Measurements from ENCODE around the gene TSPAN18. TPM values are rescaled to one million over a fixed set of nuclear protein-coding genes. Genes with fewer than 3 reads are reported as not detected.

TSPAN18 gene
- total RNA-seq, 1 experiment from 2014 or later, result 2.8 TPM

GRCh38 chr11:44771252-44771734 is 44.5 kb downstream of the TSPAN18 start:
- no peak for DNase-seq (ENCODE audit: low spot score)
- H3K27me3 ChIP-seq (replicated peaks; ENCODE audit: insufficient read depth, low read depth, low read length, poor library complexity), result no peaks in the 10 kb centered on the region
- intact Hi-C loops (cut with micrococcal nuclease; ENCODE audit: unreplicated experiment), result no loop called here
- no TSS peak for BruUV-seq (replicated peaks)
- no peak overlapping the region for H3K27ac ChIP-seq (ENCODE audit: low read depth, low read length, poor library complexity, severe bottlenecking)
- CTCF ChIA-PET, result no interaction called here
- H3K4me1 ChIP-seq (ENCODE audit: insufficient read depth, low read length, poor library complexity, severe bottlenecking), result peaks cover 49% of the 10 kb centered on the region
- no peak overlapping the region for H3K4me3 ChIP-seq (ENCODE audit: low read depth, low read length, poor library complexity, severe bottlenecking)
- POLR2A ChIA-PET (ENCODE audit: low non-redundant PET), result no interaction called here
- H3K36me3 ChIP-seq (ENCODE audit: insufficient read depth, low read length, poor library complexity, severe bottlenecking), result no peaks in the 10 kb centered on the region
- TF ChIP-seq, protein P1, sequence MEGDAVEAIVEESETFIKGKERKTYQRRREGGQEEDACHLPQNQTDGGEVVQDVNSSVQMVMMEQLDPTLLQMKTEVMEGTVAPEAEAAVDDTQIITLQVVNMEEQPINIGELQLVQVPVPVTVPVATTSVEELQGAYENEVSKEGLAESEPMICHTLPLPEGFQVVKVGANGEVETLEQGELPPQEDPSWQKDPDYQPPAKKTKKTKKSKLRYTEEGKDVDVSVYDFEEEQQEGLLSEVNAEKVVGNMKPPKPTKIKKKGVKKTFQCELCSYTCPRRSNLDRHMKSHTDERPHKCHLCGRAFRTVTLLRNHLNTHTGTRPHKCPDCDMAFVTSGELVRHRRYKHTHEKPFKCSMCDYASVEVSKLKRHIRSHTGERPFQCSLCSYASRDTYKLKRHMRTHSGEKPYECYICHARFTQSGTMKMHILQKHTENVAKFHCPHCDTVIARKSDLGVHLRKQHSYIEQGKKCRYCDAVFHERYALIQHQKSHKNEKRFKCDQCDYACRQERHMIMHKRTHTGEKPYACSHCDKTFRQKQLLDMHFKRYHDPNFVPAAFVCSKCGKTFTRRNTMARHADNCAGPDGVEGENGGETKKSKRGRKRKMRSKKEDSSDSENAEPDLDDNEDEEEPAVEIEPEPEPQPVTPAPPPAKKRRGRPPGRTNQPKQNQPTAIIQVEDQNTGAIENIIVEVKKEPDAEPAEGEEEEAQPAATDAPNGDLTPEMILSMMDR (conservative IDR thresholded peaks at IDR 0.05; ENCODE audit: low read depth, low read length), result no peak
- no peak for TF ChIP-seq EZH2 (IDR thresholded peaks at IDR 0.05; ENCODE audit: borderline replicate concordance, low read depth, low read length, poor library complexity, severe bottlenecking)
- peaks cover 12% of the 10 kb centered on the region for H3K9me3 ChIP-seq (ENCODE audit: low read depth, low read length, poor library complexity, severe bottlenecking)

DNA sequence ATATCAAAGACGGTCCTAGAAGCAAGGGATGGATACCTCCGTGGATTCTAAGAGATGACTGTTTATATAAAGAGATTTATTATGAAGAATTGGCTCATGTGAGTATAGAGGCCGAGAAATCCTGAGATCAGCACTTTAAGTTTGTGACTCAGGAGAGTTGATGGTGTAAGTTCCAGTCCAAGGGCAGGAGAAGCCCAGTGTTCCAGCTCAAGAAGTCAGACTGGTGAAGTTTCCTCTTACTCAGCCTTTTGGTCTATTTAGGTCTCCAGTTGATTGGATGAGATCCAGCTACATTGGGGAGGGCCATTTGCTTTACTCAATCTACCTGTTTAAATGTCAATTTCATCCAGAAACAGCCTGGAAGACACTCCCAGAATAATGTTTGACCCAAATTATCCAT is 45.1 kb downstream of the TSPAN18 start:
- no peak for TF ChIP-seq EZH2 (IDR thresholded peaks at IDR 0.05; ENCODE audit: borderline replicate concordance, low read depth, low read length, poor library complexity, severe bottlenecking)
- TF ChIP-seq, protein P1 (conservative IDR thresholded peaks at IDR 0.05; ENCODE audit: low read depth, low read length), result no peak
- Histone ChIP-seq H3K27ac (ENCODE audit: low read depth, low read length, poor library complexity, severe bottlenecking) (no peak overlapping the region), H3K27me3 (replicated peaks; ENCODE audit: insufficient read depth, low read depth, low read length, poor library complexity) (no peaks in the 10 kb centered on the region), H3K36me3 (ENCODE audit: insufficient read depth, low read length, poor library complexity, severe bottlenecking) (no peaks in the 10 kb centered on the region), H3K4me1 (ENCODE audit: insufficient read depth, low read length, poor library complexity, severe bottlenecking) (peaks cover 49% of the 10 kb centered on the region), H3K9me3 (ENCODE audit: low read depth, low read length, poor library complexity, severe bottlenecking) (peaks cover 12% of the 10 kb centered on the region), H3K4me3 (ENCODE audit: low read depth, low read length, poor library complexity, severe bottlenecking) (no peak overlapping the region)
- POLR2A ChIA-PET (ENCODE audit: low non-redundant PET), result no interaction called here
- no peak for DNase-seq (ENCODE audit: low spot score)
- intact Hi-C loops (cut with micrococcal nuclease; ENCODE audit: unreplicated experiment), result no loop called here
- CTCF ChIA-PET, result no interaction called here
- BruUV-seq (replicated peaks), result no TSS peak

GRCh38 chr11:44773351-44773965 is 46.7 kb downstream of the TSPAN18 start:
- TF ChIP-seq, protein P1 (conservative IDR thresholded peaks at IDR 0.05; ENCODE audit: low read depth, low read length), result no peak
- TF ChIP-seq EZH2 (IDR thresholded peaks at IDR 0.05; ENCODE audit: borderline replicate concordance, low read depth, low read length, poor library complexity, severe bottlenecking), result no peak
- ChIA-PET CTCF (interaction anchor here (0.8 to 1.5 kb wide), 3 partner anchors 12 to 50 kb away, joined by 3 to 5 read pairs (median 3); no protein-coding TSS in a partner anchor), POLR2A (ENCODE audit: low non-redundant PET) (interaction anchor here (0.6 to 1.0 kb wide), 2 partner anchors 8 to 12 kb away, joined by 3 read pairs; no protein-coding TSS in a partner anchor)
- peak overlapping the region; percentile 0 for H3K27ac ChIP-seq (ENCODE audit: low read depth, low read length, poor library complexity, severe bottlenecking)
- H3K36me3 ChIP-seq (ENCODE audit: insufficient read depth, low read length, poor library complexity, severe bottlenecking), result no peaks in the 10 kb centered on the region
- intact Hi-C loops (cut with micrococcal nuclease; ENCODE audit: unreplicated experiment), result no loop called here
- no peak for DNase-seq (ENCODE audit: low spot score)
- BruUV-seq (replicated peaks), result no TSS peak
- H3K4me3 ChIP-seq (ENCODE audit: low read depth, low read length, poor library complexity, severe bottlenecking), result no peak overlapping the region
- peaks cover 1% of the 10 kb centered on the region for H3K9me3 ChIP-seq (ENCODE audit: low read depth, low read length, poor library complexity, severe bottlenecking)
- no peaks in the 10 kb centered on the region for H3K27me3 ChIP-seq (replicated peaks; ENCODE audit: insufficient read depth, low read depth, low read length, poor library complexity)
- peaks cover 61% of the 10 kb centered on the region for H3K4me1 ChIP-seq (ENCODE audit: insufficient read depth, low read length, poor library complexity, severe bottlenecking)

Measured in A673 (cell line).